CD4-positive, alpha-beta T cell (primary cell): ENCODE measurements around the gene UBE2D2. TPM values are rescaled to one million over a fixed set of nuclear protein-coding genes. Genes with fewer than 3 reads are reported as not detected.

Source experiments
- ATAC-seq: fragments of 200-7000 bp; cut with Tn5 transposase; one replicate; pipeline ENCODE4 v1.10.0; 2022; ENCODE audit warnings: mild to moderate bottlenecking; ENCODE audit not compliant: poor library complexity
- CTCF ChIA-PET: fragments of 350-600 bp; sonication (Branson Sonifier 250); formaldehyde crosslinking; loops from one replicate; lab custom pipeline; 2021; ENCODE audit warnings: antibody characterized with exemption, inconsistent platforms; lab: Charles Lee
- POLR2A ChIA-PET: fragments of 350-600 bp; sonication (Branson Sonifier 250); formaldehyde crosslinking; loops from one replicate; lab custom pipeline; 2021; ENCODE audit warnings: antibody characterized with exemption, inconsistent platforms; lab: Charles Lee
- DNase-seq, 14 experiments: peaks; one replicate each; pipeline ENCODE4 v3.0.0-alpha.2; 2013 to 2020; ENCODE audit warnings: mixed read lengths in 2 of 14
- H3K27ac ChIP-seq, 2 donors: one replicate each; pipeline versions ENCODE4 v1.5.1 to v1.7.0; 2013; ENCODE audit warnings: low read length in 2 of 2, low read depth in 1 of 2, mild to moderate bottlenecking in 1 of 2
- H3K27me3 ChIP-seq, 2 experiments: 1 replicate in 1 of 2; 2 replicates in 1 of 2; pipeline versions ENCODE4 v1.6.1 to v1.7.0; 2013; ENCODE audit warnings: low read length in 2 of 2, control low read depth in 1 of 2, mild to moderate bottlenecking in 1 of 2, moderate library complexity in 1 of 2; ENCODE audit not compliant: insufficient read depth in 2 of 2, control insufficient read depth in 1 of 2
- H3K36me3 ChIP-seq: one replicate; pipeline ENCODE4 v1.6.1; 2013; ENCODE audit warnings: low read length, control low read depth; ENCODE audit not compliant: insufficient read depth
- H3K4me1 ChIP-seq: one replicate; pipeline ENCODE4 v1.6.1; 2013; ENCODE audit warnings: low read length, control low read depth; ENCODE audit not compliant: insufficient read depth
- H3K4me3 ChIP-seq: one replicate; pipeline ENCODE4 v1.5.1; 2013; ENCODE audit warnings: mild to moderate bottlenecking, low read length, moderate library complexity
- H3K9me3 ChIP-seq, 2 experiments: 1 replicate in 1 of 2; 2 replicates in 1 of 2; pipeline versions ENCODE4 v1.6.1 to v1.7.0; 2013; ENCODE audit warnings: low read length in 2 of 2, mild to moderate bottlenecking in 2 of 2, control low read depth in 1 of 2, moderate library complexity in 1 of 2; ENCODE audit not compliant: control insufficient read depth in 1 of 2, insufficient read depth in 1 of 2
- H3K27ac Mint-ChIP-seq: one replicate; pipeline ENCODE4 v1.8.0; 2020; ENCODE audit warnings: mixed read lengths
- H3K27me3 Mint-ChIP-seq: one replicate; pipeline ENCODE4 v1.8.0; 2021; ENCODE audit warnings: mixed read lengths
- H3K36me3 Mint-ChIP-seq: one replicate; pipeline ENCODE4 v1.8.0; 2021; ENCODE audit warnings: low read depth, mixed read lengths
- H3K4me1 Mint-ChIP-seq: one replicate; pipeline ENCODE4 v1.8.0; 2021; ENCODE audit warnings: low read depth, mixed read lengths
- H3K4me3 Mint-ChIP-seq: one replicate; pipeline ENCODE4 v1.8.0; 2020; ENCODE audit warnings: mild to moderate bottlenecking, mixed read lengths
- H3K9me3 Mint-ChIP-seq: one replicate; pipeline ENCODE4 v1.8.0; 2020; ENCODE audit warnings: mixed read lengths
- CTCF ChIP-seq: fragments of 200-600 bp; IDR thresholded peaks from one replicate; pipeline ENCODE4 v1.8.0; 2022; ENCODE audit warnings: antibody characterized with exemption, mild to moderate bottlenecking
- intact Hi-C, 2 experiments: fragments of 100-400 bp; cut with DNase I in 1 of 2; cut with micrococcal nuclease in 1 of 2; formaldehyde crosslinking; loops; one replicate each; pipeline versions ENCODE4 v1.15.1 to v1.9.0; 2023 to 2025; cut with DNase I, micrococcal nuclease
- total RNA-seq, 174 experiments: library from RNA in 2 of 174; stranded (reverse) in 2 of 174; gene quantifications; one replicate each; pipeline ENCODE4 v1.2.3 and lab custom pipeline; 2021 to 2026

The UBE2D2 gene
- total RNA-seq, 2 experiments from 2014 or later: 164 to 174 TPM

GRCh38 chr5:139667001-139667729, 106.0 kb downstream of the UBE2D2 start:
- no peaks in the 10 kb centered on the region for H3K36me3 Mint-ChIP-seq
- no peaks in the 10 kb centered on the region for H3K9me3 Mint-ChIP-seq
- H3K4me1 ChIP-seq: peaks cover 61% of the 10 kb centered on the region
- H3K4me1 Mint-ChIP-seq: peaks cover 40% of the 10 kb centered on the region
- peak in 1 of 14 experiments; percentile 45 for DNase-seq
- no peak overlapping the region for H3K4me3 ChIP-seq
- no peak overlapping the region for H3K27ac ChIP-seq
- ChIA-PET POLR2A (interaction anchor here (0.6 to 0.9 kb wide), 2 partner anchors 15 to 19 kb away, joined by 3 read pairs; partner anchors contain the start of gene CXXC5), CTCF (interaction anchor here (2.0 kb wide), 1 partner anchor 98 kb away, joined by 7 read pairs; no protein-coding TSS in a partner anchor)
- intact Hi-C loops: no loop called here
- no peaks in the 10 kb centered on the region for H3K9me3 ChIP-seq
- no peaks in the 10 kb centered on the region for H3K27me3 Mint-ChIP-seq
- TF ChIP-seq CTCF: no peak
- no peaks in the 10 kb centered on the region for H3K27me3 ChIP-seq
- peak overlapping the region; percentile 42 for H3K4me3 Mint-ChIP-seq
- no peak overlapping the region for H3K27ac Mint-ChIP-seq
- no peaks in the 10 kb centered on the region for H3K36me3 ChIP-seq
- no peak for ATAC-seq

GRCh38 chr5:139667730-139668063, 106.6 kb downstream of the UBE2D2 start:
- TF ChIP-seq CTCF: no peak
- Histone ChIP-seq H3K36me3 (no peaks in the 10 kb centered on the region), H3K4me3 (peak overlapping the region; percentile 60), H3K27me3 (no peaks in the 10 kb centered on the region), H3K9me3 (no peaks in the 10 kb centered on the region), H3K27ac (no peak overlapping the region), H3K4me1 (peaks cover 61% of the 10 kb centered on the region)
- no peaks in the 10 kb centered on the region for H3K27me3 Mint-ChIP-seq
- intact Hi-C loops: no loop called here
- ChIA-PET CTCF (interaction anchor here (2.0 kb wide), 1 partner anchor 98 kb away, joined by 7 read pairs; no protein-coding TSS in a partner anchor), POLR2A (interaction anchor here (0.9 kb wide), 1 partner anchor 20 kb away, joined by 3 read pairs; the partner anchor contains the start of gene CXXC5)
- DNase-seq (no peak), ATAC-seq (no peak)
- H3K4me3 Mint-ChIP-seq: peak overlapping the region; percentile 42
- H3K36me3 Mint-ChIP-seq: no peaks in the 10 kb centered on the region
- H3K4me1 Mint-ChIP-seq: peaks cover 40% of the 10 kb centered on the region
- no peak overlapping the region for H3K27ac Mint-ChIP-seq
- no peaks in the 10 kb centered on the region for H3K9me3 Mint-ChIP-seq

GRCh38 chr5:139668064-139668880, 107.1 kb downstream of the UBE2D2 start:
- Histone ChIP-seq H3K4me1 (peaks cover 61% of the 10 kb centered on the region), H3K4me3 (peak overlapping the region; percentile 60), H3K27me3 (no peaks in the 10 kb centered on the region), H3K9me3 (no peaks in the 10 kb centered on the region), H3K36me3 (no peaks in the 10 kb centered on the region), H3K27ac (no peak overlapping the region)
- H3K27me3 Mint-ChIP-seq: no peaks in the 10 kb centered on the region
- DNase-seq (peak in 9 of 14 experiments; percentile 12 to 68 (median 39)), ATAC-seq (peak; percentile 39)
- ChIA-PET CTCF (interaction anchor here (2.0 kb wide), 1 partner anchor 97 kb away, joined by 7 read pairs; no protein-coding TSS in a partner anchor), POLR2A (interaction anchor here (0.9 kb wide), 1 partner anchor 20 kb away, joined by 3 read pairs; the partner anchor contains the start of gene CXXC5)
- peak overlapping the region; percentile 78 for H3K4me3 Mint-ChIP-seq
- H3K36me3 Mint-ChIP-seq: no peaks in the 10 kb centered on the region
- TF ChIP-seq CTCF: no peak
- intact Hi-C loops: no loop called here
- no peaks in the 10 kb centered on the region for H3K9me3 Mint-ChIP-seq
- H3K27ac Mint-ChIP-seq: no peak overlapping the region
- H3K4me1 Mint-ChIP-seq: peaks cover 40% of the 10 kb centered on the region
